ENCODE measurements around the gene FYCO1.

FYCO1 gene

GRCh38 chr3:45911511-45912226 lies 84.0 kb downstream of the FYCO1 start:
- no peak for DNase-seq

GRCh38 chr3:45910892-45911291 lies 84.7 kb downstream of the FYCO1 start:
- no peak for DNase-seq

- DNase-seq: no peak
Measured at GRCh38 chr3:45909542-45909941, 86.1 kb downstream of the FYCO1 start.

GRCh38 chr3:45908761-45909160 lies 86.9 kb downstream of the FYCO1 start:
- no peak for DNase-seq

- DNase-seq: no peak
Measured at GRCh38 chr3:45907769-45908705, 87.6 kb downstream of the FYCO1 start.

- DNase-seq: no peak
Measured at GRCh38 chr3:45906681-45907407, 88.8 kb downstream of the FYCO1 start.

- DNase-seq: no peak
Measured at GRCh38 chr3:45905755-45906154, 89.9 kb downstream of the FYCO1 start.

- DNase-seq: no peak
Measured at GRCh38 chr3:45904931-45905330, 90.7 kb downstream of the FYCO1 start.

GRCh38 chr3:45896956-45897355 lies 98.7 kb downstream of the FYCO1 start:
- no peak for DNase-seq

GRCh38 chr3:45895686-45896468 lies 99.7 kb downstream of the FYCO1 start:
- DNase-seq: no peak

- DNase-seq: no peak
Measured at GRCh38 chr3:45894015-45894414, 101.6 kb downstream of the FYCO1 start.

- no peak for DNase-seq
Measured at GRCh38 chr3:45892161-45892560, 103.5 kb downstream of the FYCO1 start.

GRCh38 chr3:45890405-45890804 lies 105.2 kb downstream of the FYCO1 start:
- DNase-seq: no peak

- no peak for DNase-seq
Measured at GRCh38 chr3:45889337-45889736, 106.3 kb downstream of the FYCO1 start.

GRCh38 chr3:45887759-45888511 lies 107.7 kb downstream of the FYCO1 start:
- no peak for DNase-seq

- DNase-seq: no peak
Measured at GRCh38 chr3:45887285-45887684, 108.3 kb downstream of the FYCO1 start.

- DNase-seq: no peak
Measured at GRCh38 chr3:45885979-45886705, 109.5 kb downstream of the FYCO1 start, which contains the start of gene CCR9. Gene CCR9, plus strand, starts transcription at chr3:45886543. Its CDS starts 8,391 bp downstream, at chr3:45894934.

- DNase-seq: no peak
Measured at GRCh38 chr3:45884368-45885201, 111.0 kb downstream of the FYCO1 start.

GRCh38 chr3:45881078-45882022 lies 114.3 kb downstream of the FYCO1 start:
- DNase-seq: peak; percentile 45
